Ovary (tissue), 9 donors: Measurements from ENCODE around the gene TNKS1BP1. TPM values are rescaled to one million over a fixed set of nuclear protein-coding genes. Genes with fewer than 3 reads are reported as not detected.
"Not testable (repeated sequence)": the region's sequence is repeated elsewhere in the genome, so short reads cannot be mapped to it uniquely, and the experiment has no call there.

Source experiments
- DNase-seq, 5 donors: peaks; one replicate each; pipeline ENCODE4 v3.0.0-alpha.2; 2019 to 2020
- H3K27ac ChIP-seq, 2 donors: fragments of 200-600 bp; one replicate each; pipeline versions ENCODE4 v1.5.1 to v1.8.0; 2019 to 2022
- H3K27me3 ChIP-seq: fragments of 200-600 bp; one replicate; pipeline ENCODE4 v1.8.0; 2022
- H3K36me3 ChIP-seq: fragments of 200-600 bp; sonication (generic); one replicate; pipeline ENCODE4 v1.5.1; 2019
- H3K4me1 ChIP-seq: one replicate; pipeline ENCODE4 v1.8.1; 2013; ENCODE audit warnings: mild to moderate bottlenecking, moderate library complexity; ENCODE audit not compliant: insufficient read depth
- H3K4me3 ChIP-seq: fragments of 200-600 bp; sonication (generic); one replicate; pipeline ENCODE4 v1.5.1; 2017
- H3K9me3 ChIP-seq, 2 donors: fragments of 200-600 bp in 1 of 2; sonication (generic) in 1 of 2; one replicate each; pipeline versions ENCODE4 v1.5.1 to v1.8.1; 2013 to 2019; ENCODE audit warnings: mild to moderate bottlenecking in 1 of 2, moderate library complexity in 1 of 2
- CTCF ChIP-seq, 3 donors: fragments of 450-650 bp in 2 of 3; fragments of 200-600 bp in 1 of 3; IDR thresholded peaks; one replicate each; pipeline versions ENCODE4 v1.5.1 to v1.8.0; 2016 to 2022; ENCODE audit warnings: antibody characterized with exemption in 3 of 3, mild to moderate bottlenecking in 1 of 3
- EP300 ChIP-seq: sonication (generic); formaldehyde crosslinking; IDR thresholded peaks from one replicate; pipeline ENCODE4 v1.6.1; 2017; ENCODE audit warnings: antibody characterized with exemption
- POLR2A ChIP-seq: fragments of 450-650 bp; IDR thresholded peaks from one replicate; pipeline ENCODE4 v1.6.1; 2017; ENCODE audit warnings: antibody characterized with exemption, mild to moderate bottlenecking, moderate library complexity
- WGBS, 3 donors: extraction: QIAGEN DNeasy Blood & Tissue Kit in 1 of 3; methylation state at CpG; one replicate each; pipeline versions ENCODE4 v1.1.5 to v1.1.7; 2013 to 2017; 5-methylcytosine and 5-hydroxymethylcytosine counted together
- intact Hi-C, 4 donors: fragments of 100-400 bp; cut with DNase I; formaldehyde crosslinking; loops; one replicate each; pipeline versions ENCODE4 v1.11.0 to v1.15.1; 2022 to 2023
- polyA plus RNA-seq, 2 donors: library from polyadenylated mRNA; stranded (reverse); fragments of 200-250 nt in 1 of 2; fragments of 350-450 nt in 1 of 2; fragmentation: Illumina TruSeq in 1 of 2; extraction: RNeasy Lipid Tissue Mini Kit (QIAGEN cat#74804) in 1 of 2; gene quantifications; one replicate each; pipeline ENCODE4 v1.2.3, GENCODE V29; 2013 to 2014
- total RNA-seq, 7 donors: library from RNA; depleted of rRNA in 2 of 7; stranded (reverse); fragments of >200 nt in 2 of 7; fragmentation: NEBNext Ultra II Directional in 3 of 7; extraction: Animal tissue kit (Norgen Biotek cat#: 25700) in 3 of 7; gene quantifications; one replicate each; pipeline versions ENCODE4 v1.1.0 to v1.2.4, GENCODE V29; 2016 to 2023
- donor health status: DM: no; HTN: no; CAD: no; lungs with moderate emphysema.
- donor health status: DM: no; HTN: no; CAD: no.
- donor health status: Bipolar disorder and iron deficiency.
- donor health status: DM: yes; HTN: yes; CAD: no.
- donor health status: DM: no; HTN: no; CAD: no.
- donor health status: DM: yes; HTN: yes; CAD: no.

The TNKS1BP1 gene
- total and polyA plus RNA-seq, 9 donors, result 45.2 to 230 (median 132) TPM

GRCh38 chr11:57361926-57362325 lies 37.2 kb upstream of the TNKS1BP1 start:
- Histone ChIP-seq H3K27me3 (no peaks in the 10 kb centered on the region), H3K36me3 (no peaks in the 10 kb centered on the region), H3K4me3 (no peak overlapping the region), H3K4me1 (no peaks in the 10 kb centered on the region), H3K27ac (no peak overlapping the region), H3K9me3 (no peaks in the 10 kb centered on the region)
- TF ChIP-seq CTCF (IDR thresholded peaks at IDR 0.05) (no peak), POLR2A (no peak), EP300 (no peak)
- DNase-seq, result no peak
- 78 to 84% (median 78%) methylated on average over 3 of the region's 3 CpGs for WGBS, 3 donors
- intact Hi-C loops, result no loop called here

GRCh38 chr11:57361420-57361819 lies 36.7 kb upstream of the TNKS1BP1 start:
- H3K36me3 ChIP-seq, H3K27me3 ChIP-seq, H3K27ac ChIP-seq, H3K4me1 ChIP-seq, H3K4me3 ChIP-seq, intact Hi-C loops, H3K9me3 ChIP-seq, DNase-seq: not testable (repeated sequence)

DNA sequence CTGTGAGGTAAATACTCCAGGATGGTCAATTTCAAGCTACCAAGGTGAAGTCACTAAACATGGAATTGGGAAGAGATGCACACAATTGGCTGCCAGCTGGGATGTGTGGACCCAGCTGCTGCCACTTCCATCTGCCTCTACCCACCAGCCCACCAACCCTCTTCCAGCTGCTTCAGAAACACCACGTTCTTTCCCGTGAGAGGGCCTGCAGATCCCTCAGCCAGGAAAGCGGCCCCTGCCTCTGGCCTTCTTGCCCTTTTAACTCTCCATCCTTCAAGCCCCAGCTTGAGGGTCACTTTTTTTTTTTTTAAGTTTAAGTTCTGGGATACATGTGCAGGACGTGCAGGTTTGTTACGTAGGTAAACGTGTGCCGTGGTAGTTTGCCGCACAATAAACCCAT lies 36.2 kb upstream of the TNKS1BP1 start:
- H3K27me3 ChIP-seq, result no peaks in the 10 kb centered on the region
- H3K4me1 ChIP-seq, result no peaks in the 10 kb centered on the region
- H3K36me3 ChIP-seq, result no peaks in the 10 kb centered on the region
- 88 to 92% (median 91%) methylated on average over 8 of the region's 8 CpGs for WGBS, 3 donors
- no peak for TF ChIP-seq CTCF (IDR thresholded peaks at IDR 0.05)
- no peak for TF ChIP-seq POLR2A
- TF ChIP-seq EP300, result no peak
- intact Hi-C loops, result no loop called here
- no peak for DNase-seq
- H3K9me3 ChIP-seq, result no peaks in the 10 kb centered on the region
- H3K4me3 ChIP-seq, result no peak overlapping the region
- no peak overlapping the region for H3K27ac ChIP-seq

- DNase-seq, result no peak
- H3K36me3 ChIP-seq, result no peaks in the 10 kb centered on the region
- H3K9me3 ChIP-seq, result no peaks in the 10 kb centered on the region
- no peak overlapping the region for H3K27ac ChIP-seq
- H3K4me3 ChIP-seq, result no peak overlapping the region
- TF ChIP-seq POLR2A, result no peak
- intact Hi-C loops, result loop anchor here in 1 of 4 donors (10.0 kb wide), 2 partner anchors 85 to 105 kb away; partner anchors contain the start of gene RTN4RL2
- H3K27me3 ChIP-seq, result no peaks in the 10 kb centered on the region
- WGBS, 3 donors, result 81 to 87% (median 82%) methylated on average over 9 of the region's 9 CpGs
- no peaks in the 10 kb centered on the region for H3K4me1 ChIP-seq
These were observed 35.3 kb upstream of the TNKS1BP1 start for GRCh38 chr11:57359896-57360690.

DNA sequence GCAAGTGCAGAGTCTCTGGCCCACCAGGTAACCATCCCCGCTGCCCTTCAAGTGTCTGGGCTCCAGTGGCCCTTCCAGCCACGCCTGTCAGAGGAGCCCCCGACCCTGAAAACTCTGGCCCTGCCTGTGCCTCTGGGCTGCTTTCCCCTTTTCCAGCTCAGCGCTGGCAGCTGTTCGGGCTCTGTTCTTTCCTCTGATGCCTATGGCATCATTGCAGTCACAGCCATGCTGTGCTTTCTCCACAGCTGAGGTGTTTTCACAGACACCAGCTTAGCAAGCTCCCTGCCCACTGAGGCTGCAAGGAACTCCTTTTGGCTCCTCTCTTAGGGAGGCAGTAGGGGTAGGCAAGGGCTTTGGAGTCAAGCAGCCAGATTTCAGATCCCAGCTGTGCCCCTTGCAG lies 34.6 kb upstream of the TNKS1BP1 start:
- no peaks in the 10 kb centered on the region for H3K36me3 ChIP-seq
- DNase-seq, result no peak
- 72 to 75% (median 73%) methylated on average over 5 of the region's 5 CpGs for WGBS, 3 donors
- H3K27ac ChIP-seq, result no peak overlapping the region
- no peak overlapping the region for H3K4me3 ChIP-seq
- no peaks in the 10 kb centered on the region for H3K4me1 ChIP-seq
- H3K27me3 ChIP-seq, result no peaks in the 10 kb centered on the region
- intact Hi-C loops, result loop anchor here in 1 of 4 donors (10.0 kb wide), 2 partner anchors 85 to 105 kb away; partner anchors contain the start of gene RTN4RL2
- H3K9me3 ChIP-seq, result no peaks in the 10 kb centered on the region
- TF ChIP-seq CTCF (IDR thresholded peaks at IDR 0.05) (no peak), POLR2A (no peak), EP300 (no peak)
